Testis (tissue), 2 donors: Measurements from ENCODE around the gene MFSD1.

Experiments
- POLR2A ChIP-seq: fragments of 450-650 bp; IDR thresholded peaks from one replicate; pipeline ENCODE4 v1.6.1; 2017; ENCODE audit warnings: antibody characterized with exemption, mild to moderate bottlenecking, moderate library complexity
- TF ChIP-seq, protein P1 (sequence below), 3 experiments: fragments of 450-650 bp in 2 of 3; fragments of 200-600 bp in 1 of 3; sonication (generic) in 1 of 3; IDR thresholded peaks; one replicate each; pipeline ENCODE4 v1.5.1; 2016 to 2019; ENCODE audit warnings: antibody characterized with exemption in 3 of 3, mild to moderate bottlenecking in 2 of 3, moderate library complexity in 1 of 3

DNA sequence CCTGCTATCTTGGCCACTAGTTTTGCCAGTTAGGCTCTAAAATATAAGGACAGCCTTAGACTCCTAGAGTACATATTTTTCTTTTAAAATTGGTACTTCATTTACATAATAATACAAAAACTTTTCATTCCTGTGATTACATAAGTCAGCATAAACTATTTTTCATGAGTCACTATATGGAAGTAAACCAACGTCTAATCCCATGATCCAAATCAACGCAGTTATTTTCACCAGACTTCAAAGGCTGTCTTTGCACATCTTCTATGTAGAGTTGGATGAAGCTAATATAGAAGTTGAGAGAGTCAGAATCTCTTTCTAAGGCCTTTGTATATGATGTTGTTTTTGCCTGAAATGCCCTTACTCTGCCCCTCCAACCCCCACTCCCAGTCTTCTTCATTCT lies 7.6 kb upstream of the MFSD1 start:
- TF ChIP-seq, protein P1, sequence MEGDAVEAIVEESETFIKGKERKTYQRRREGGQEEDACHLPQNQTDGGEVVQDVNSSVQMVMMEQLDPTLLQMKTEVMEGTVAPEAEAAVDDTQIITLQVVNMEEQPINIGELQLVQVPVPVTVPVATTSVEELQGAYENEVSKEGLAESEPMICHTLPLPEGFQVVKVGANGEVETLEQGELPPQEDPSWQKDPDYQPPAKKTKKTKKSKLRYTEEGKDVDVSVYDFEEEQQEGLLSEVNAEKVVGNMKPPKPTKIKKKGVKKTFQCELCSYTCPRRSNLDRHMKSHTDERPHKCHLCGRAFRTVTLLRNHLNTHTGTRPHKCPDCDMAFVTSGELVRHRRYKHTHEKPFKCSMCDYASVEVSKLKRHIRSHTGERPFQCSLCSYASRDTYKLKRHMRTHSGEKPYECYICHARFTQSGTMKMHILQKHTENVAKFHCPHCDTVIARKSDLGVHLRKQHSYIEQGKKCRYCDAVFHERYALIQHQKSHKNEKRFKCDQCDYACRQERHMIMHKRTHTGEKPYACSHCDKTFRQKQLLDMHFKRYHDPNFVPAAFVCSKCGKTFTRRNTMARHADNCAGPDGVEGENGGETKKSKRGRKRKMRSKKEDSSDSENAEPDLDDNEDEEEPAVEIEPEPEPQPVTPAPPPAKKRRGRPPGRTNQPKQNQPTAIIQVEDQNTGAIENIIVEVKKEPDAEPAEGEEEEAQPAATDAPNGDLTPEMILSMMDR (IDR thresholded peaks at IDR 0.05), result no peak
- TF ChIP-seq POLR2A, result no peak
